ENCODE results near the gene GNLY.

GNLY gene

DNA sequence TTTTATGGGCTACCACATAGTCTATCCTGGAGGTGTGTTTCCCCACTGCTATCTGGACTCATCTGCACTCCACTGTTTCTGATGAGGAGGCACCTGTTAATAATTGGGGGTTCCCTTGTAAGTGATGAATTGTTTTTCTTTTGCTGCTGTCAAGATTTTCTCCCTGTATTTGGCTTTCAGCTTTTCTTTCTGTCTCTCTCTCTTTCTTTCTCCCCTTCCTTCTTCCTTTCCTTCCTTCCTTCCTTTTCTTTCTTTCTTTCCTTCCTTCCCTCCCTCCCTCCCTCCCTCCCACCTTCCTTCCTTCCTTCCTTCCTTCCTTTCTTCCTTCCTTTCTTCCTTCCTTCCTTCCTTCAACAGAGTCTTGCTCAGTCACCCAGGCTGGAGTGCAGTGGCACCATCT is 9.2 kb downstream of the GNLY start (continued):
- TF ChIP-seq, protein P1, sequence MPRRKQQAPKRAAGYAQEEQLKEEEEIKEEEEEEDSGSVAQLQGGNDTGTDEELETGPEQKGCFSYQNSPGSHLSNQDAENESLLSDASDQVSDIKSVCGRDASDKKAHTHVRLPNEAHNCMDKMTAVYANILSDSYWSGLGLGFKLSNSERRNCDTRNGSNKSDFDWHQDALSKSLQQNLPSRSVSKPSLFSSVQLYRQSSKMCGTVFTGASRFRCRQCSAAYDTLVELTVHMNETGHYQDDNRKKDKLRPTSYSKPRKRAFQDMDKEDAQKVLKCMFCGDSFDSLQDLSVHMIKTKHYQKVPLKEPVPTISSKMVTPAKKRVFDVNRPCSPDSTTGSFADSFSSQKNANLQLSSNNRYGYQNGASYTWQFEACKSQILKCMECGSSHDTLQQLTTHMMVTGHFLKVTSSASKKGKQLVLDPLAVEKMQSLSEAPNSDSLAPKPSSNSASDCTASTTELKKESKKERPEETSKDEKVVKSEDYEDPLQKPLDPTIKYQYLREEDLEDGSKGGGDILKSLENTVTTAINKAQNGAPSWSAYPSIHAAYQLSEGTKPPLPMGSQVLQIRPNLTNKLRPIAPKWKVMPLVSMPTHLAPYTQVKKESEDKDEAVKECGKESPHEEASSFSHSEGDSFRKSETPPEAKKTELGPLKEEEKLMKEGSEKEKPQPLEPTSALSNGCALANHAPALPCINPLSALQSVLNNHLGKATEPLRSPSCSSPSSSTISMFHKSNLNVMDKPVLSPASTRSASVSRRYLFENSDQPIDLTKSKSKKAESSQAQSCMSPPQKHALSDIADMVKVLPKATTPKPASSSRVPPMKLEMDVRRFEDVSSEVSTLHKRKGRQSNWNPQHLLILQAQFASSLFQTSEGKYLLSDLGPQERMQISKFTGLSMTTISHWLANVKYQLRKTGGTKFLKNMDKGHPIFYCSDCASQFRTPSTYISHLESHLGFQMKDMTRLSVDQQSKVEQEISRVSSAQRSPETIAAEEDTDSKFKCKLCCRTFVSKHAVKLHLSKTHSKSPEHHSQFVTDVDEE (CRISPR knock-in tag; IDR thresholded peaks at IDR 0.05) = no peak

DNA sequence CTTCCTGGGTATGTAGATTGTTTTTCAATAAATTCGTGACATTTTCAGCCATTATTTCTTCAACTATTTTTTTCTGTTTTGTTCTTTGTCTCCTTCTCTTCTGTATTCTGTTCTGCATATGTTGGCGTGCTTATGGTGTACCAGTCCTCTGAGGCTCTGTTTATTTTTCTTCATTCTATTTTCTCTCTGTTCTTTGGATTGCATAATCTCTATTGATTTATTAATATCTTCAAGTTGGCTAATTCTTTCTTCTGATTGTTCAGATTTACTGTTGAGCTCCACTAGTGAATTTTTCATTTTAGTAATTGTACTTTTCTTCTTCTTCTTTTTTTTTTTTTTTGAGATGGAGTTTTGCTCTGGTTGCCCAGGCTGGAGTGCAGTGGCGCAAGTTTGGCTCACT is 9.9 kb downstream of the GNLY start:
- TF ChIP-seq TCF4 (CRISPR knock-in tag; IDR thresholded peaks at IDR 0.05; ENCODE audit: borderline replicate concordance) (no peak), ZNF70 (CRISPR knock-in tag; IDR thresholded peaks at IDR 0.05) (no peak), PPARA (CRISPR knock-in tag; IDR thresholded peaks at IDR 0.05; ENCODE audit: borderline replicate concordance) (no peak), OSR1 (CRISPR knock-in tag; IDR thresholded peaks at IDR 0.05) (no peak), ESRRG (CRISPR knock-in tag; IDR thresholded peaks at IDR 0.05) (no peak), GLIS3 (CRISPR knock-in tag; IDR thresholded peaks at IDR 0.05) (no peak), ISL1 (CRISPR knock-in tag; IDR thresholded peaks at IDR 0.05) (no peak), BACH2 (CRISPR knock-in tag; IDR thresholded peaks at IDR 0.05; ENCODE audit: borderline replicate concordance) (no peak), SNAI2 (CRISPR knock-in tag; IDR thresholded peaks at IDR 0.05) (no peak), RARB (CRISPR knock-in tag; IDR thresholded peaks at IDR 0.05) (no peak), ZNF565 (CRISPR knock-in tag; conservative IDR thresholded peaks at IDR 0.05; ENCODE audit: low read depth) (no peak)
- TF ChIP-seq, protein P2, sequence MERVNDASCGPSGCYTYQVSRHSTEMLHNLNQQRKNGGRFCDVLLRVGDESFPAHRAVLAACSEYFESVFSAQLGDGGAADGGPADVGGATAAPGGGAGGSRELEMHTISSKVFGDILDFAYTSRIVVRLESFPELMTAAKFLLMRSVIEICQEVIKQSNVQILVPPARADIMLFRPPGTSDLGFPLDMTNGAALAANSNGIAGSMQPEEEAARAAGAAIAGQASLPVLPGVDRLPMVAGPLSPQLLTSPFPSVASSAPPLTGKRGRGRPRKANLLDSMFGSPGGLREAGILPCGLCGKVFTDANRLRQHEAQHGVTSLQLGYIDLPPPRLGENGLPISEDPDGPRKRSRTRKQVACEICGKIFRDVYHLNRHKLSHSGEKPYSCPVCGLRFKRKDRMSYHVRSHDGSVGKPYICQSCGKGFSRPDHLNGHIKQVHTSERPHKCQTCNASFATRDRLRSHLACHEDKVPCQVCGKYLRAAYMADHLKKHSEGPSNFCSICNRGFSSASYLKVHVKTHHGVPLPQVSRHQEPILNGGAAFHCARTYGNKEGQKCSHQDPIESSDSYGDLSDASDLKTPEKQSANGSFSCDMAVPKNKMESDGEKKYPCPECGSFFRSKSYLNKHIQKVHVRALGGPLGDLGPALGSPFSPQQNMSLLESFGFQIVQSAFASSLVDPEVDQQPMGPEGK (CRISPR knock-in tag; IDR thresholded peaks at IDR 0.05; ENCODE audit: borderline replicate concordance) = no peak
- ATAC-seq = no peak

DNA sequence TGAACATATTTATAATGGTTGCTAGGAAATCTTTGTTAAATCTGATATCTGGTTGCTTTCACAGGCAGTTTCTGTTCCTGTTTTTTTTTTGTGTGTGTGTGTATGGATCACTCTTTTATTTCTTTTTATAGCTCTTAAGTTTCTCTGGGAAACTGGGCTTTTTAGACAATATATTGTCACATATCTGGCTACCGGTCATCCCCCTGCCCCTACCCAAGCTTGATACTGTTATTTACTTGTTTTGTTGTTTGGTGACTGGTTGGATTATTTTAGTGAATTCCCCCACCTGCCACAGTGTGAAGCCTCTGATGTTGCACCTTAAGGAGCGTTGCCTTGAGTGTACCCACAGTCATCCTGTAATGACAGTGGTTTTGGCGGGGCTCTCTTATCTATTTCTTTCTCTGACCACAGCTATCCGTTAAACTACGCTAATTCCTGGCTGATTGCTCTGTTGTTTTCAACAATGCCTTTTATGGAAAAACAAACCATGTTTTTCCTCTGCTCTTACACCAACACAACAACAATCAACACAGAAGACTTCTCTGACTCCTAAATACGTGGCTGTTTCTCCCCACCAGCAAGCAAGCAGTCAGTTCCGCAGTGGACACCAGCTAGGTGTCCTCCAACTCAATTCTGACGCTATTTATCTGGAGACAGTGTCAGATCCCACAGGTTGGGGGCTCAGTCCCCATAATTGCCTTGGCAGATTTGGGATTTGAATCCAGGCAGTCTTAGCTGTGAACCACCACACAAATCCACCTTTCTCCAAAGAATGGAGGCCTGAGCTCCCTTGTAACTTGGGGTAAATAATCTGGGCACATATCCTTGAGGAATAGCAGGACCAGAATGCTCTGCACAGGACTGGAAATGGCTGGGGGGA is 10.9 kb downstream of the GNLY start:
- no peak for ATAC-seq

DNA sequence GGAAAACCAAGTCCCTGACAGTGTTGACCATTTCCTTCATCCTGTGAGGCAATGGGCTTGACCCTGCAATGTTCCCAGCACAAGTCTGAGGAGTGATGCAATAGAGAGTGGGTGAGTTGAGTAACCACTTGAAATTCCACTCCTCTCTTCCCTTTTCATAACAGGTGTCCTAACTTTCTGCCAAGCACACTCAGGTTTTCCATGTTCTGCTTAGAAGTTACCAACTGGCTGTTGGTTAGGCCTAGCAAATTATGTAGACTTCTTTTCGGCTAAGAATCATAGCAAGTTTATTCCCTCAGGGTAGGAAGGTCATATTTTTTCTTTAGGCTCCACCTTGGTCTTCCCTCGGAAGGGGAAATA is 11.5 kb downstream of the GNLY start:
- TF ChIP-seq ZFP3 (CRISPR knock-in tag; IDR thresholded peaks at IDR 0.05) (0 out of 2 replicates have a peak, but pooled peaks have one; percentile 13), ISL1 (CRISPR knock-in tag; IDR thresholded peaks at IDR 0.05) (no peak), SNAI2 (CRISPR knock-in tag; IDR thresholded peaks at IDR 0.05) (no peak), ESRRG (CRISPR knock-in tag; IDR thresholded peaks at IDR 0.05) (no peak)
- no peak for ATAC-seq

More for the DNA sequence above, 10.9 kb downstream of the GNLY start:
- no peak for TF ChIP-seq ZFP3 (CRISPR knock-in tag; IDR thresholded peaks at IDR 0.05)
- TF ChIP-seq SNAI2 (CRISPR knock-in tag; IDR thresholded peaks at IDR 0.05) = no peak
- TF ChIP-seq RARB (CRISPR knock-in tag; IDR thresholded peaks at IDR 0.05) = no peak
- no peak for TF ChIP-seq BACH2 (CRISPR knock-in tag; IDR thresholded peaks at IDR 0.05; ENCODE audit: borderline replicate concordance)
- TF ChIP-seq ISL1 (CRISPR knock-in tag; IDR thresholded peaks at IDR 0.05) = no peak
- TF ChIP-seq, protein P2 (CRISPR knock-in tag; IDR thresholded peaks at IDR 0.05; ENCODE audit: borderline replicate concordance) = no peak
- no peak for TF ChIP-seq ZNF70 (CRISPR knock-in tag; IDR thresholded peaks at IDR 0.05)
- TF ChIP-seq CSDC2 (CRISPR knock-in tag; IDR thresholded peaks at IDR 0.05) = no peak
- no peak for TF ChIP-seq ARNTL (CRISPR knock-in tag; IDR thresholded peaks at IDR 0.05; ENCODE audit: borderline replicate concordance, low read depth)
- no peak for TF ChIP-seq TOX (CRISPR knock-in tag; IDR thresholded peaks at IDR 0.05; ENCODE audit: borderline replicate concordance)
- no peak for TF ChIP-seq GLIS3 (CRISPR knock-in tag; IDR thresholded peaks at IDR 0.05)
- TF ChIP-seq ZC3H10 (CRISPR knock-in tag; IDR thresholded peaks at IDR 0.05) = no peak

DNA sequence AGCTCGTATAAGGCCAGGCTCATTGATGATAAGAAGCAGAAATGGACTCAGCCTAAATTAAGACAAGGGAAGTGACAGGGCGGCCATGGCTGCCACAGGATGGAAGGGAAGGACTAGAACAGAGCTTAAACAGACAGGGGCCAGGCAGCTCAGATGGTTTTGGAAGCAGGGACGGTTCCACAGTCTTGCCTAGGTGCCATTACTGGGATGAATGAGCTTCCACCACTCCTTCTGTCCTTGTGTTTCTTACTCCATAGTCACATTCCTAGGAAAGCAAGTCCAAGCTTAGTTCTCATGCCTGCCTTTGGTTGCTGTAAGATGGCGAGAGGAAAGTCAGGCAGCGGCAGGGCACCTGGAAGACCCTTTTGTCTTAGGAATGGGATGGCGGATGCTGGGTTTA is 11.9 kb downstream of the GNLY start:
- no peak for TF ChIP-seq ZFP30 (CRISPR knock-in tag; IDR thresholded peaks at IDR 0.05)
- TF ChIP-seq ARNTL (CRISPR knock-in tag; IDR thresholded peaks at IDR 0.05; ENCODE audit: borderline replicate concordance, low read depth) = no peak
- no peak for ATAC-seq

All from SK-N-SH treated with all-trans-retinoic acid at 6 μM for 48 hours (cell line).